KMS-11 (cell line): ENCODE results near the gene NBEA.

Experiments
- H2AFZ ChIP-seq: fragments of 200-600 bp; sonication (generic); 2 replicates; pipeline ENCODE4 v1.6.1; 2016; ENCODE audit warnings: antibody characterized with exemption, mixed run types, low read depth
- H3K27ac ChIP-seq: fragments of 200-600 bp; sonication (generic); 2 replicates; pipeline ENCODE4 v1.6.1; 2016; ENCODE audit warnings: mild to moderate bottlenecking, mixed run types
- H3K27me3 ChIP-seq: fragments of 200-600 bp; sonication (generic); 2 replicates; pipeline ENCODE4 v1.6.1; 2017; ENCODE audit warnings: mild to moderate bottlenecking, low read depth, mixed run types, moderate library complexity; ENCODE audit not compliant: insufficient read depth
- H3K36me3 ChIP-seq: fragments of 200-600 bp; sonication (generic); 2 replicates; pipeline ENCODE4 v1.6.1; 2017; ENCODE audit warnings: mild to moderate bottlenecking, mixed run types; ENCODE audit not compliant: insufficient read depth
- H3K4me1 ChIP-seq: fragments of 200-600 bp; sonication (generic); 2 replicates; pipeline ENCODE4 v1.6.1; 2016; ENCODE audit warnings: mild to moderate bottlenecking, low read depth, mixed run types; ENCODE audit not compliant: poor library complexity, severe bottlenecking
- H3K4me2 ChIP-seq: fragments of 200-600 bp; sonication (generic); 2 replicates; pipeline ENCODE4 v1.7.0; 2016; ENCODE audit warnings: mild to moderate bottlenecking, mixed run types
- H3K4me3 ChIP-seq: fragments of 200-600 bp; sonication (generic); IDR thresholded peaks from 2 replicates; pipeline ENCODE4 v1.6.1; 2017; ENCODE audit warnings: low read depth, low read length, mixed read lengths; ENCODE audit not compliant: insufficient read depth
- H3K79me2 ChIP-seq: fragments of 200-600 bp; sonication (generic); 2 replicates; pipeline ENCODE4 v1.6.1; 2016; ENCODE audit warnings: low read depth, mixed run types; ENCODE audit not compliant: insufficient read depth
- H3K9ac ChIP-seq: fragments of 200-600 bp; sonication (generic); 2 replicates; pipeline ENCODE4 v1.6.1; 2016; ENCODE audit warnings: mild to moderate bottlenecking, mixed run types
- H4K20me1 ChIP-seq: fragments of 200-600 bp; sonication (generic); 2 replicates; pipeline ENCODE4 v1.6.1; 2016; ENCODE audit warnings: mild to moderate bottlenecking, mixed run types; ENCODE audit not compliant: insufficient read depth
- CTCF ChIP-seq: fragments of 200-600 bp; sonication (generic); conservative IDR thresholded peaks from 2 replicates; pipeline ENCODE4 v1.6.1; 2017; ENCODE audit warnings: low read depth, mild to moderate bottlenecking, antibody characterized with exemption, low read length, moderate library complexity, mixed read lengths

Gene NBEA

GRCh38 chr13:35475960-35476943 is 534.2 kb downstream of the NBEA start, which contains the start of gene MAB21L1:
Gene MAB21L1 (minus strand): TSS chr13:35476689. CDS start chr13:35476138, 551 bp downstream.
- Histone ChIP-seq H3K4me1 (no peaks in the 10 kb centered on the region), H3K9ac (no peak within 1 kb of the TSS), H3K27ac (no peak within 1 kb of the TSS), H4K20me1 (no peaks in the 10 kb centered on the region), H3K36me3 (no peaks in the 10 kb centered on the region), H2AFZ (no peak within 1 kb of the TSS), H3K4me3 (no peak within 1 kb of the TSS), H3K79me2 (no peaks in the 10 kb centered on the region), H3K27me3 (no peaks in the 10 kb centered on the region), H3K4me2 (no peak within 1 kb of the TSS)
- TF ChIP-seq CTCF, result no peak

GRCh38 chr13:35477386-35477946 is 535.4 kb downstream of the NBEA start:
- H3K4me3 ChIP-seq, result no peak overlapping the region
- no peak for TF ChIP-seq CTCF
- no peak overlapping the region for H2AFZ ChIP-seq
- no peak overlapping the region for H3K9ac ChIP-seq
- H3K27me3 ChIP-seq, result no peaks in the 10 kb centered on the region
- no peak overlapping the region for H3K4me2 ChIP-seq
- no peaks in the 10 kb centered on the region for H4K20me1 ChIP-seq
- H3K4me1 ChIP-seq, result no peaks in the 10 kb centered on the region
- no peak overlapping the region for H3K27ac ChIP-seq
- H3K36me3 ChIP-seq, result no peaks in the 10 kb centered on the region
- H3K79me2 ChIP-seq, result no peaks in the 10 kb centered on the region

- Histone ChIP-seq H3K4me2 (no peak overlapping the region), H3K36me3 (no peaks in the 10 kb centered on the region), H3K79me2 (no peaks in the 10 kb centered on the region), H4K20me1 (no peaks in the 10 kb centered on the region), H3K4me1 (no peaks in the 10 kb centered on the region), H3K27me3 (no peaks in the 10 kb centered on the region), H3K9ac (no peak overlapping the region), H3K4me3 (no peak overlapping the region), H2AFZ (no peak overlapping the region), H3K27ac (no peak overlapping the region)
- no peak for TF ChIP-seq CTCF
Observed at GRCh38 chr13:35478271-35479037, 536.4 kb downstream of the NBEA start.

GRCh38 chr13:35479038-35479492 is 537.0 kb downstream of the NBEA start:
- Histone ChIP-seq H3K9ac (no peak overlapping the region), H4K20me1 (no peaks in the 10 kb centered on the region), H2AFZ (no peak overlapping the region), H3K36me3 (no peaks in the 10 kb centered on the region), H3K79me2 (no peaks in the 10 kb centered on the region), H3K4me2 (no peak overlapping the region), H3K27ac (no peak overlapping the region), H3K27me3 (no peaks in the 10 kb centered on the region), H3K4me3 (no peak overlapping the region), H3K4me1 (no peaks in the 10 kb centered on the region)
- TF ChIP-seq CTCF, result no peak
